GM18511 (cell line): ENCODE results near the gene SLC9A4.

Source experiments
- ATAC-seq: cut with Tn5 transposase; IDR thresholded peaks from one replicate; pipeline ENCODE4 v1.9.1; 2021; ENCODE audit warnings: mild to moderate bottlenecking, moderate library complexity; ENCODE audit not compliant: unreplicated experiment

The SLC9A4 gene

GRCh38 chr2:102492006-102492405, 19.0 kb downstream of the SLC9A4 start:
- no peak for ATAC-seq

- ATAC-seq, result no peak
These were observed 21.5 kb downstream of the SLC9A4 start for GRCh38 chr2:102494570-102494969.

- no peak for ATAC-seq
These were observed 25.4 kb downstream of the SLC9A4 start for GRCh38 chr2:102498414-102498813.

- ATAC-seq, result no peak
These were observed 26.5 kb downstream of the SLC9A4 start for GRCh38 chr2:102499558-102499957.

GRCh38 chr2:102502576-102502975, 29.6 kb downstream of the SLC9A4 start:
- ATAC-seq, result no peak

- ATAC-seq, result no peak
These were observed 31.8 kb downstream of the SLC9A4 start for GRCh38 chr2:102504833-102505232.

GRCh38 chr2:102505290-102505689, 32.3 kb downstream of the SLC9A4 start:
- no peak for ATAC-seq

- no peak for ATAC-seq
These were observed 33.7 kb downstream of the SLC9A4 start for GRCh38 chr2:102506743-102507142.

GRCh38 chr2:102508863-102509262, 35.8 kb downstream of the SLC9A4 start:
- no peak for ATAC-seq

GRCh38 chr2:102509749-102510148, 36.7 kb downstream of the SLC9A4 start:
- ATAC-seq, result peak; percentile 57

GRCh38 chr2:102510791-102511575, 38.0 kb downstream of the SLC9A4 start:
- ATAC-seq, result no peak

- ATAC-seq, result no peak
These were observed 39.1 kb downstream of the SLC9A4 start for GRCh38 chr2:102512161-102512560.

GRCh38 chr2:102513355-102513939, 40.4 kb downstream of the SLC9A4 start:
- ATAC-seq, result no peak

GRCh38 chr2:102514061-102514785, 41.2 kb downstream of the SLC9A4 start:
- ATAC-seq, result no peak

GRCh38 chr2:102515851-102516250, 42.8 kb downstream of the SLC9A4 start:
- no peak for ATAC-seq

- ATAC-seq, result no peak
These were observed 45.1 kb downstream of the SLC9A4 start for GRCh38 chr2:102518170-102518569.

- ATAC-seq, result no peak
These were observed 47.0 kb downstream of the SLC9A4 start for GRCh38 chr2:102520009-102520408.

GRCh38 chr2:102520801-102521200, 47.8 kb downstream of the SLC9A4 start:
- no peak for ATAC-seq

- no peak for ATAC-seq
These were observed 49.1 kb downstream of the SLC9A4 start for GRCh38 chr2:102522162-102522561.

- no peak for ATAC-seq
These were observed 49.9 kb downstream of the SLC9A4 start for GRCh38 chr2:102522890-102523289.

- no peak for ATAC-seq
These were observed 50.6 kb downstream of the SLC9A4 start for GRCh38 chr2:102523651-102524050.

GRCh38 chr2:102527086-102527485, 54.1 kb downstream of the SLC9A4 start:
- no peak for ATAC-seq
